GM19099 (cell line): ENCODE data around the gene MED25.
A peak's percentile ranks its signal among the peaks of the same experiment; 100 is the strongest.

Source experiments
- POLR2A ChIP-seq: IDR thresholded peaks from 3 replicates; pipeline ENCODE4 v1.6.1; 2011; ENCODE audit warnings: low read depth; ENCODE audit not compliant: insufficient read length; ENCODE audit errors: extremely low read depth

MED25 gene

DNA sequence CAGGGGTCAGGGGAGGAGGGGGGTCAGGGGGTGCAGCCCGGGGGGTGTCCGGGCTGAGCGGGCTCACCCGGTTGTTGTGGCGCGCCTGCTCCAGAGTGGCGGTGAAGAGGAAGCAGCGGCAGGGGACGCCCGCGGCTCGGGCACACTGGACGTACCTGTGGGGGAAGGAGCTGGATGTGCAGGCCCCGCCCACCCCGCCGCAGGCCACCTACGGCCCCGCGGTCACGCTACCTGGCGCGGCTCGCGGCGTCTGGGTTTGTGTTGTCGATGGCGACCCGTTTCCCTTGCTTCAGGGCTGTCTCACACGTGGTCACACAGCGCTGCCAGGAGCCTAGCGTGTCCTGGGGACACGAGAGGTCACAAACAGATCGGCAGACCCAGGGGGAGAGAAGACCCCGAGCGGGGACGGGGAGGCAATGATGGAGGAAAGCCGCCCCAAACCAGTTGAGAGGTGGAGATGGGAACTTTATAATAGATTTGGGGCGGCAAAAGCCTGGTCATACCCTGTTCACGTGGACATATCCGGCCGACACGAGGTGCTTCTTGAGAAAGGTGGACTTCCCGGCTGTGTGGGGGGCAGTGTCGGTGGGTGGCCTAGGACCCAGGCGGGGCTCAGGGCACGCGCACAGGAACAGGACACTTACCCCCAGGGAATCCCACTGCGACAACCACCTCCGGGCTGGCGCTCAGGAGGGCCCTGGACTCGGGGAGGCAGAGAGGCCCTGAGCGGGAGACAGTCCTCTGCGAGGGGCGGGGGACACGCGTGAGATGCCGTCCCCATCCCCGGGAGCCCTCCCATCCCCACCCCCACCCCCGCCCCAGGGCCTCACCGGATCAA is 43.7 kb downstream of the MED25 start:
- no peak for TF ChIP-seq POLR2A

DNA sequence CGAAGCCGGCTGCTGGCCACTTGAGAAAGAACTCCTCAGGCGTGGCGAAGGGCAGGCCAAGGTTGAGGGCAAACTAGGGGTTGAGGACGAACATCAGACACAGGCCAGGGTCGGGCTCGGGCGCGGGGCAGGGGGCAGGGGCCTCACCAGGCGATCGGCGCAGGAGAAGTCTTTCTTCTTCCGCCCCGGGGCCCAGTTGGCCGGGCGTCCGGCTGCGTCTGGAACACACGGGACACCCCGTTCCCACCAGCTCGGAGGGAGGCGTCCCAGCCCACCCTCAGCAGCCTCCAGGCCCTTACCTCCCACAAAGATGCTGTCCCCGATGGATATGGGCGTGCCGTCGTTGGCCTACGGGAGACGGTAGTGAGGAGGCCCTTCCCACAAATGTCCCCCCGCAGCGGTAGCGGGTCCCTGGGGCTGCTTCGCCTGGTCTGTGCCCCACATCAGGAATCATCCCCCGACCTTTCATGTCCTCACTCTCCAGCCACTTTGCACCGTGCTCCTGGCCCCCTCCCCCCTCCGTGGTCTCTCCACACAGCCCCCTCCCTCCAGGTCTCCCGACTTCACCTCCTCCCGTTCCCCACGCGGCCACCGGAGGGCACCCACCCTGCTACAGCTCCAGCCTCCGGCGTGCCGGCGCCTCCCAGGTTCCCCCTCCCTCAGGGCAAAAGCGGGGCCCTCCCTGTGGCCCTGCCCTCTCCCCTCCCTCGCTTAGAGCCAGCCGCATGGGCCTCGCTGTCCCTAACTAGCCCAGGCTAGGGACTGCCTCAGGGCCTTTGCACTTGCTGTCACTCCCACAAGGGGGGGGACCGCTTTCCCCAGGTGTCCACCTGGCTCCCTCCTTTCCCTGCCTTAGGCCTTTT is 44.5 kb downstream of the MED25 start:
- no peak for TF ChIP-seq POLR2A

DNA sequence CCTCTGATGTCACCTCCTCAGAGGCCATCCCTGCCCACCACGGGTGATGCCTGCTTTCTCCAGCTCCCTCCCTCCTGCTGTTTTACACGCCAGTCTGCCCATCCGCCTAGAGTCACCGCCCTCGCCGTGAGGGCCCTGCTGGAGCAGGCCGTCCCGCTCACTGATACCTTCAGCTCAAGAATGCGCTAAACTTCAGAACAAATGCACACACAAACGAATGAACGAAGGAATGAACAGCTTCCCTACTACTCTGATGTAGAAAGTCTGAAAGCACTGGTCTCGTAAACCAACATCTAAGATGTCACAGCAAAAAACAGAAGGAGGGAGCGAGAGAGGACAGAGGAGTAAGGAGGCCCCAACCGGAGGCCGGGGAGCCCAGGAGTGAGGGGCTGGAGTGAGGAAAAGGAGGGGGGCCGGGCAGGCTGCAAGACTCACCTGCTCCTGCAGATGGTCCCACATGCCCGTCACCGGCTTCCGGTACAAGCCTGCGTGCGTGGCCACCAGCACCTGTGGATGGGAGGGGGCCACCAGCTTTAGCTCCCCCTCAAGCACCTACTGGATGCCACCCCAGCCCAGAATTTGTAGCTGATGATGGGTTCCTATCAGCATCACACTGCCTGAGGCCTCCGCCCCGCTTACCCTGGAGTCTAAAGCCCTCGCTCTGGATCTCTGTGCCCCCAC is 45.3 kb downstream of the MED25 start:
- TF ChIP-seq POLR2A, result no peak

DNA sequence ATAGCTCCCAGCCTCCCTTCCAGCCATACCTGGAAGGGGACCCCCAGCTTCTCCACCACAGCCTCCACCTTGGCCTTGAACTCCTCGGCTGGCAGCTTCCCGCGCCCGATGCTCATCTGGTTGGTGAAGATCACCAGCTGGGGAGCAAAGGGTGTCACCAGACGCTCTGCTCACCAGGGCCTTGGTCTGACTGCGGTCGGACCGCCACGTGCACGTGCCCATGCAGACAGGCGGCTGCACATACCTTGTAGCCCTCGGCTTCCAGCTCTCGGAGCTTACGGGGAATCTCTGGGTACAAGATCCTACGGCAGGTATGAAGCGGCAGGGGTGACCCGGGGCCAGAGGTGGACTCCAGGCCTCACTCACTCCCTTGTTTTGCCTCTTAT is 45.8 kb downstream of the MED25 start:
- no peak for TF ChIP-seq POLR2A

DNA sequence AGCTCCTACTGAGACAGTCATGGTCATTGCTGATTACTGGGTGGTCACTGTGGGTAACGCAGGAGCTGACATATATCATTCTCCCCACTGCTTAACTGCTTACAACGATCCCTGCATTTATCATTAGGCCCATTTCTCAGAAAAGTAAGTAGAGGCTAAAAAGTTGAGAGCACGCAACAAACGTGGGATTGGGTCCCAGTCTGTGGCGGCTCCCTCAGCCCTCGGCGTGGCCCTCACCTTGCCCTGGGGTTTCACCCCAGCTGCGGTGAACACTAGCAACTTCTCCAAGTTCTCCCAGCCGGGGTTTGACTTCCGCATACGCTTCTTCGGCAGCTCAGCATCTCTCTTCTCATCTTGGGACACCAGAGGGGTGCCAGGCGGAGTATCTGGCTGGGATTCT is 46.8 kb downstream of the MED25 start:
- no peak for TF ChIP-seq POLR2A

DNA sequence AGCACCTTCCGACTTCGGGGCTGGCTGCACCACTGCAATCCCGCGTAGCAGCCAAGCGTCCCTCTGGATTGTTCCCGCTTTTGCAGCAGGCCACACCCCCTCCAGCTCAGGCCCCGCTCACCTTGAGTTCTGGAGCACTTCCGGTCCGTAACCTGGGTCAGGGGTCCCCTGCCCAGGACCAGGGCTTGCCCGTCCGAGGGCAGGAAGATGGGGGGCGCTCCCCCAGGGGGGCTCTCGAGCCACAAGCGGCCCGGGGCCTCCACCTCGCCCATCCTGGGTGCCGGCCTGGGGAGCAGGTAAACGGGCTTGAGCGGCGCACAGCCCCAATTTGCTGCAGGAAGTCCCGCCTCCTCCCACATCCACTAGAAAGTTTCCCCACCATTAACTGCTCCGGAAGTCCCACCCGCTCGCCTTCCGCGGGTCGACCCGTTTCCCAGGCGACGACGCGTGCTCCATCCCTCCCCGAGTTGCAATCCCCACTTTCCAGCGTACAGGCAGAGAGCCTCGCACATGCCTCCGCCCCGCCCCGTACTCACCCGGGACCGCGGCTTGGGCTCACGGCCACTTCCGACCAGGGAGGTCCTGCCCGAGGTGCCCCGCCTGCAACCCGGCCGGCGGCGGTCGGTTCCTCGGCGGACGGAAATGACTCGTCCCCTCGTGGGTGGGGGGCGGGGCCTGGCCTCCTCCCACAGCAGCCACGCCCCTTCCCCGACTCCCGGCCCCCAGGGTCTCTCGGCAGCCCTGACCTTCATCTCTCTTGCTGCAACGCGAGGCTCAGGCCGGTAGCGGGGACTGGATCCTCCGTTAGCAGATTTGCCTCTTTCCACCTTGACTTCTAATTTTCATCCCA is 49.1 kb downstream of the MED25 start, which contains the start of gene PNKP:
PNKP (minus strand) TSS at position 644 of the 850 bp plus-strand sequence; CDS start at position 272, 372 bp downstream.
- TF ChIP-seq POLR2A, result peak; percentile 86

DNA sequence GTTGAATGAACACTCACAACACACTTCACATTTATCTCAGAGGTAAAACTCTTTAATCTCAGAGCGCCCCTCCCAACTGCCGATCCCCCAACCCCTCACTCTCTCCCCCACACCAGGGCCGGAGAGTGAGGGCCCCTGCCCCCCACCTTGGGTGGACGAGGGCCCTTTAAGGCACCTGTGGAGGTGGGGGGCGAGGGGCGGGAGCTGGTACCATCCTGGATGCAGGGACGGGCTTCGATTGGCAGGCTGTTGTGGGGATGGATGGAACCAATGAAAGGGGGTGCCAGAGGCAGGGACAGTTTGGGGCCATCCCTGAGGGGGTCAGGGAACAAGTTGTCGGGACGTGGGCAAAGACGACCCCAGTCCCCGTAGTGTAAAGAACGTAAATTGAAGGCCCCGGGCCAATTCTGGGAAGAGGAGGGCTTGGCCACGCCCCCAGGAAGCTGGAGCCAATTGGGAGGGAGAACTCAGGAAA is 51.0 kb downstream of the MED25 start:
- no peak for TF ChIP-seq POLR2A

DNA sequence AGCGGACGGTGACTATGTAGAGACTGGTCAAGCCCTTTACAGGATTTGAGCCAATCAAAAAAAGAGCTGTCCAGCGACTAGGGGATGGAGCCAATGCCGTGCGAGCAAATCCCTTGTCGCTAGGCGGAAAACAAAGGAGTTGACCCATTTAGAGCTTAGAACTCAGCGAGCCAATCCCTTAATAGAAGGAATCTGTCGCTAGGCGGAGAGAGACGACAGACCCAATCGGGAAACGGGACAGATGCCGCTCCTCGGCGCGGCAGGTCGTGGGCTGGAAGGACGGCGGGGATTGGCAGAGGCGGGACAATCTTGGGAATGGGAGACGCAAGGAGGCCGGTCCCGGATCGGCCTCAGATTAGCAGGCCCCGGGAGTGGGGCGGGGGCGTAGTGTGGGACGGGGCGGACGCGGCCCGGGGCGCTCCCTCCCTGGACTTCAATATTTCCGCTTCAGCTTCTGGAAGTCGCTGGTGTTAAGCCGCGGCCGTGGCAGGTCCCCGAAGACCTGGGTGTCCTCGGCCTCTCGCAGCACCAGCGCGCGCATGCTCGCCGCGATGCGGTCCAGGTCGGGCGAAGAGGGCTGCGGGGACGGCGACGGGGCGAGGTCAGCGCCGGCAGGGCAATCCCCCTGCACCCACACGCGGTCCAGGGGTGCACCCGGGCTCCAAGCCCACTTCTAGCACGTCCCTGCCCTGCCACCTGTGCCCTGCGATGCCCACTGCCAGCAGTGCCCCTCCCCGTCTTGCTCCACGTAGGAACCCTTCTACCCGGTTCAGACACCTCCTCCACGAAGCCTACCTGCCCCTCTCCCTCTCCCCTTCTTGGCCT is 51.6 kb downstream of the MED25 start:
- TF ChIP-seq POLR2A, result peak; percentile 65

DNA sequence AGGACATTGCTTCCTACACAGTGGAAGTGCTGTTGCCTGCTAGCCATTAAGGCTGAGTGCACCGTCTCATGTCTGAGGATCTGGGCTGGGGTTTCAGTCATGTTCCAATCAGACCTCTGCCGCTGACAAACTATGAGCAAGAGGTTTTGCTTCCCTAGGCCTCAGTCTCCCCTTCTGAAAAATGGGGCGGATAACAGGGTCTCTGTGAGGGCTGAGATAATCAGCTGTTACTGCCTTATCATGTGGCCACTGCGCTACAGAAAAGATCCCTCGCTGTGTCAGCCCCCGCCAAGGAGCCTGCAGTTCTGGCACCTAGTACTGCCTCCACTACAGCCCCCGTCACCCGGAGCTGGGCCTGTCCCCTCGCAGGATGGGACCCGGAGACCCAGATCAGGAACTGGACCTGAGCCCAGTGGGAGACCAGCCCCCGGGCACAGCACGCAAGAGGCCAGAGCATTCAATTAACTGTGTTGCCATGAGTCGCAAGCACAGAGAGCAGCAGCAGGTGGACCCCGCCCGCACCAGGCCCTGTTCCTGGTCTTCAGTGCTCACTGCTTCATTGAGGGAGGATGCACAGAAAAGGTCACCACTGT is 52.3 kb downstream of the MED25 start:
- TF ChIP-seq POLR2A, result no peak

DNA sequence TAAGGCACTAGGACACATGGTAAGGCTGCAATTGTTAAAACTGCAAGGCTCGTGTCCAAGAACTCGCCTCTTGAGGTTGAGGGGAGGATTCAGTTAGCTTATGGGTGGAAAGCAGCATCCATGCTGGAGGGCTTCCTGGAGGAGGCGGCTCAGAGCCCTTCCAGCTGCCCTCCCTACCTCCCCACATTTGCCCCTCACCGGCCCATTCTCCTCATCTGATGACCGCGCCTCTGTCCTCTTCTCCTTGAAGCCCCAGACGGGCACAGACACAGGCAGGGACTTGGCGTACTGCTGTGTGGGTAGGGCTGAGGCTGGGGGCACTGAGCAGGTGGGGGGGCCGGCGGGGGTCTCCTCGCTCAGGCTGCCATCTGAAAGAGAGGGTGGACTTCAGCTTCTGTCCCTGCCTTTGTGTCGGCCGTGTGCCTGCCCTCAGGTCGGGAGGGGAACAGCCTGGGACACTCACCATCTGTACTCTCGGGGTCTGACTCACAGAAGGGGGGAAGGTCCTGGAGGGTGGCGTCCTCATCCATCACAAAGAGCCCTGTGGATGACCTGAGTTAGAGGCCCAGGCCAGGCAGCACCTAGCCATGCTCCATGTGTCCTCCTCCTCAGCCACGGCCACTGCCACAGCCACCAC is 53.4 kb downstream of the MED25 start:
- TF ChIP-seq POLR2A, result no peak

DNA sequence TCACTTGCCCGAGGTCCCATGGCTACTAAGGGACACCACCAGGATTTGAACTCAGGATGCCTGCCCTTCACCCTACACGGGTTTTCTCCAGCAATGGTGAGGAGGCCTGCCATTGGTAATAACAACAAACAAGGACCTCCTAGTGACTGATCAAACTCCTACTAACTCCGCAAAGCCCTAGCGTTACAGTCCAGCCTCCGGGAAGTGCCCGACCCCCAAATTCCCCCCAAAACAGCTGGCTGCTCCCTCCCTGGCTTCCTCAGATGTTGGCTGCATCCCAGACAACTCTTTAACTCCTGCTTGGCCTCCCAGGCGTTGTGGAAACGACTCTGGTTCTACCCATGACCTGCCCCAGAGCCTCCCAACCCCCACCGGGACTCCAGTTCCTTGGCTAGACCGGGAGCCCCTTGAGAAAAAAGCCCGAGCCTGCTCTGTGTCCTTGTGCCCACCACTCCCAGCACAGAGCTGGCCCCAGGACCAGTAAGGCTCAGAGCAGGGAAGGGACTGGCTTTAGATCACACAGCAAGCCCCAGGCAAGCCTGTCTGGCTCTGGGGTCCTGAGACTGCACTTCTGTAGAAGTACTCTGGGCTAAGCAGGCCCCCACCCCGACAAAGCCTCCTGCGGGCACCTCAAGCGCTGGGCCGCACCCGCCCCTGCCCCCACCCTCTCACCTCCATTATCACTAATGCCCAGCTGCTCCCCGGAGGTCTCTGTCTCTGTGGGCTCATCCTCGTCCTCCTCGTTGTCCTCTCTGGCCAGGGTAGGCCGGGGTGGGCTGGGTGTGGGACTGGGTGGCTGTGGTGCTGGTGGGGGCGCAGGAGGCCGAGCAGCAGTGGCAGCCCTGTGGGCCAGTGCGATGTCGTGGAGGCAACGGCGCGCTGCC is 54.4 kb downstream of the MED25 start:
- TF ChIP-seq POLR2A, result no peak

DNA sequence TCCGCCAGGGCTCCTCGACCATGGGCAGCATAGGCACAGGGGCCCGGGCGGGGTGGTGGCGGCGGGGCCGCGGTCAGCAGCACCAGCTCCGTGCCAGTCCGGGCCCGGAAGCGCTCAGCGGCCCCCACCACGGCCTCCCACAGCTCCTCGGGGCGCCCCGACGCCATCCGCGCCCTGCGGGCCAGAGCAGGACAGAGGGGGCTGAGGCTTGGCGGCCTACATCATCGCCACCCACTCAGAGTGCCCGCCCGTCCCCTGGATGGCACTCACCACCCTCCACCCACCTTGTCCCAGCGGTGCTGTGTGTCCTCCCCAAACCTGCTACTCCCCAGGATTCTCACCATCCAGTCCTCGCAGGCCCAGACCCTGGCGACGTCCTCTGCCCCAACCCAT is 55.0 kb downstream of the MED25 start:
- TF ChIP-seq POLR2A, result no peak

DNA sequence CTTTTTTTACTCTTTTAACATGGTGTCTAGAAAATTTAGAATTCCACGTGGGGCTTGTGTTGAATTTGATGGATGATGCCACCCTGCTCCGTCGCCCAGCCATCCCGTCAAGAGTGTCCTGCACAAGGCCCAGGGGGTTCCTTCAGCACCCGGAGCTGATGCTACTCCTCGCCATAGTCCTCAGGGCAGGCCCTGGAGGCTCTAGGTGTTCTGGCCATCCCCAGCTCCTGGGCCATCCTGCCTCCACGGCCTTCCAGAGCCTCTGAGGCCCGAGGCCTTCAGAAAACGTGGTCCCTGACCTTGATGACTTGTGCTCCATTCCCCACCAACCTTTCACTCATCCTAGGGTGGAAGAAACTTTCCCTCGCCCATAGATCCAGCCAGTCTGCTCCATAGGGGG is 55.7 kb downstream of the MED25 start:
- no peak for TF ChIP-seq POLR2A
